ENCODE results near the gene GPR63.

The GPR63 gene

DNA sequence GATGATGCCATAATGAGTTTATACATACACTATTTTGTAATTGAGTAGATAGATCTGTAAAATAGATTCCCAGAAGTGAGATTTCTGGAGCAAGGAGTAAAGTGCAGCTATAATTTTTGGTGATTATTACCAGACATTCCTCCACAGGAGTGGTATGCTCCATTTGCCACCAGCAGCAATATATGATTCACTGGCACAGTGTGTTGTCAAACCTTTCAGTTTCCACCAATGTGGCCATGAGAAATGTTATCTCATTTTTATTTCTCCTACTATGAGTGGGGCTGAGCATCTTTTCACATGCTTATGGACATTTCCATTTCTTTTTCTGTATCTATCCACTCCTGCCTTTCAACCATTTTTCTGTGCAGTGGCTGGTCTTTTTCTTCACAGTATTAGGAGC lies 70.5 kb downstream of the GPR63 start:
- no peak for FAIRE-seq

DNA sequence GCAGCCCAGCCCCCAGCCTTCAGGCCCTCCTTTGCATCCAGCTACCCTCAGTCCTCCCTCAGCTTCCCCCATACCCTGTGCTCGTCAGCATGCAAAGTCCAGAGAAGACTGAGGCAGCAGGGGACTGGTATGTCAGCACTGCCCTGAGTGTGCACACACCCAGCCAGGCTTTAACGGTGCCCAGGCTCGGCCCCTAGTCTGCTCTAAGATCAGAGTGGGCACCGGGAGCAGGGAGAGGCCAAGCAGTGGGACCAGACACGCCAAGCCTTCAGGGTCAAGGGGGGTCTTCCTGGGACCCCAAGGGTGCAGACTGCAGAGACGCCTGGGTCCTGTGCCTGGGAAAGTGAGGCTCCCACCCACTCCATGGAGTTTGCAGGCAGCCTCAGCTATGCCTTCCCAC lies 74.7 kb downstream of the GPR63 start:
- DNase-seq (ENCODE audit: insufficient read length, low spot score) (no peak), FAIRE-seq (no peak)

More for the DNA sequence above, 70.5 kb downstream of the GPR63 start:
- no peak for DNase-seq (ENCODE audit: insufficient read length, low spot score)

DNA sequence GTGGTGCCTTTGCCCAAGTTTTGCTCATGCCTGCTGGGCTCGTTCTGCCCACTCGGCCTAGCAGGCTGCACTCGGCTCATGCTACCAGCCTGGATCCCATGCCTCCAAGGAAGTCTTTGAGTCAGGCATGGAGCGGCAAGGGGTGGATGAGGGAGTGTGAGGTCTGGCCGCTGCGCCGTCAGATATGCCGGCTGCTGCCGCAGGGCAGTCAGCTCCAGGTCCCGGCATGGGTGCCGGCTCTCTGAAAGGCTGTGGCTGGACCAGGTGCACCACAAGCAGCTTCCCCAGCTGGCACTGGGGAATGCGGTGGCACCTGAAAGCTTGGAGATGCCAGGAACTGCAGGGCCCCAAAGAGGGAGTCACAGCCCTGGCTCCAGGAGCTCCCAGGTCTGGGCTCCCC lies 75.5 kb downstream of the GPR63 start:
- no peak for DNase-seq (ENCODE audit: insufficient read length, low spot score)
- FAIRE-seq = no peak

DNA sequence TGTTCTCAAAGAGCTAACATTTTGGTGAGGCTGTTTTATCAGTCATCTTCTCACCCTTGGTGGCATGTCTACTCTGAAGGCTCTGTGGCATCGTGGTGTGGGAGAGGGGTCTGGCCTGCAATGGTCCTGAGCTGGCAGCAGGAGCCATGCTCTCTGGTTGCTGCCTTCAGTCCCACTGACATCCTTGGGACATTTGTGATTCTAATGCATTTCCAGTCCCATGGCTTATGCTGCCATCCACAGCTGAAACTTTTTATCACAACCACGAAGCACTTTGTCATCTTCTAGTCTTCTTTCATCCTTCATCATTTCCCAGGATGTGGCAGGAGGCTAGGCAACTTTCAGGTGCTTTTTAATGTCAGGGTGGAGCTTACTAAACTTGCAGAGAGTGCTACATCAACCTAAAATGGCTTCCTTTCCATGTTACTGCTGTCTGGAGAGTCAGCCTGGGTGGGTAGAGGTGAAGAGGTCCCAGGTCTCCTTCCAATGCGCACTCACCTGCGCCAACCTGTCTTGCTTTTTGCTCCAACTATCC lies 77.1 kb downstream of the GPR63 start:
- DNase-seq (ENCODE audit: insufficient read length, low spot score) (no peak), FAIRE-seq (no peak)

DNA sequence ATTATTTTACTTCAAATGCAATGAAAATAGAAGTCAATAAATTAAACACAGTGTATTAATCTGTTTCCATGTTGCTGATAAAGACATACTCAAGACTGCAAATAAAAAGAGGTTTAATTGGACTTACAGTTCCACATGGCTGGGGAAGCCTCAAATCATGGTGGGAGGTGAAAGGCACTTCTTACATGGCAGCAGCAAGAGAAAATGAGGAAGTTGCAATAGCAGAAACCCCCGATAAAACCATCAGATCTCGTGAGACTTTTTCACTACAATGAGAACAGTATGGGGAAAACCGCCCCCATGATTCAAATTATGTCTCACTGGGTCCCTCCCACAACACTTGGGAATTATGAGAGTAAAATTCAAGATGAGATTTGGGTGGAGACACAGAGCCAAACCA lies 82.2 kb downstream of the GPR63 start:
- DNase-seq (ENCODE audit: insufficient read length, low spot score) = no peak
- no peak for FAIRE-seq

DNA sequence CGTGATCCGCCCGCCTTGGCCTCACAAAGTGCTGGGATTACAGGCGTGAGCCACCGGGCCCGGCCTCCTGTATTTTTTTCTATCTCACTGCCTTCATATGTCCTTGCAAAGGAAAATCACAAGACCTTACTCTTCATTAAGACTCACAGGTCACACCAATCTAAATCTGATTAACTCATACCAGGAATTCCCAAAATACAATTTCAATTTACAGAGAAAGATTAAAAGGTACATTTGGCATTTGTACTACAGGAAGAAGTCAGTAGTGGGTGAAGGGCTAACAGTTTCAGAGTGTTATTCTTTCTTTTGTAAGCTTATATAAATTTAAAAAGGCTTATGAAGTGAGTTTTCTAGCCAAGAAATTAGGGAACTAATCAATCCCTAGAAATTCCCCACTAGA lies 87.4 kb downstream of the GPR63 start:
- FAIRE-seq = no peak
- DNase-seq (ENCODE audit: insufficient read length, low spot score) = no peak

All from HTR-8/SVneo (cell line).